ENCODE data around the gene TBC1D22A. TPM values are rescaled to one million over a fixed set of nuclear protein-coding genes. Genes with fewer than 3 reads are reported as not detected.

Gene TBC1D22A
- total RNA-seq (2022; extraction: Qiagen RNA extraction; ENCODE audit: low read depth) = 9.3 to 10.3 TPM (median 9.9 TPM) in 5 replicates

GRCh38 chr22:46762238-46763050 is at the start of gene TBC1D22A:
TSS of gene TBC1D22A (plus strand) at chr22:46762650. CDS start at chr22:46762787, 137 bp downstream.

GRCh38 chr22:46737976-46738646 is 24.3 kb upstream of the TBC1D22A start, which contains the start of gene CERK:
TSS of gene CERK (minus strand) at chr22:46738252. CDS start at chr22:46738148, 104 bp downstream.

Other genes starting within 250 kb of the TBC1D22A start
- gene CELSR1, start 225.0 kb upstream of the TBC1D22A start, total RNA-seq (2022; extraction: Qiagen RNA extraction; ENCODE audit: low read depth) = 19.9 to 27.8 TPM (median 26.0 TPM) in 5 replicates
- gene GRAMD4, start 142.3 kb upstream of the TBC1D22A start, total RNA-seq (2022; extraction: Qiagen RNA extraction; ENCODE audit: low read depth) = 9.2 to 16.6 TPM (median 12.9 TPM) in 5 replicates
- 19.9 to 23.8 TPM (median 21.9 TPM) in 5 replicates for gene CERK, start 24.4 kb upstream of the TBC1D22A start, total RNA-seq (2022; extraction: Qiagen RNA extraction; ENCODE audit: low read depth)